OCI-LY7 (cell line): ENCODE data around the gene EVI5L.

ENCODE experiments used
- EZH2phosphoT487 ChIP-seq: fragments of 200-600 bp; sonication (generic); IDR thresholded peaks from 2 replicates; pipeline ENCODE4 v1.6.1; 2018; ENCODE audit warnings: low read depth, borderline replicate concordance, mild to moderate bottlenecking, mixed run types, antibody characterized with exemption, low read length, moderate library complexity, mixed read lengths
- TF ChIP-seq, protein P1 (sequence below): fragments of 200-600 bp; sonication (generic); conservative IDR thresholded peaks from 2 replicates; pipeline ENCODE4 v1.5.1; 2014; ENCODE audit warnings: mild to moderate bottlenecking, antibody characterized with exemption, low read length, moderate library complexity, mixed read lengths

DNA sequence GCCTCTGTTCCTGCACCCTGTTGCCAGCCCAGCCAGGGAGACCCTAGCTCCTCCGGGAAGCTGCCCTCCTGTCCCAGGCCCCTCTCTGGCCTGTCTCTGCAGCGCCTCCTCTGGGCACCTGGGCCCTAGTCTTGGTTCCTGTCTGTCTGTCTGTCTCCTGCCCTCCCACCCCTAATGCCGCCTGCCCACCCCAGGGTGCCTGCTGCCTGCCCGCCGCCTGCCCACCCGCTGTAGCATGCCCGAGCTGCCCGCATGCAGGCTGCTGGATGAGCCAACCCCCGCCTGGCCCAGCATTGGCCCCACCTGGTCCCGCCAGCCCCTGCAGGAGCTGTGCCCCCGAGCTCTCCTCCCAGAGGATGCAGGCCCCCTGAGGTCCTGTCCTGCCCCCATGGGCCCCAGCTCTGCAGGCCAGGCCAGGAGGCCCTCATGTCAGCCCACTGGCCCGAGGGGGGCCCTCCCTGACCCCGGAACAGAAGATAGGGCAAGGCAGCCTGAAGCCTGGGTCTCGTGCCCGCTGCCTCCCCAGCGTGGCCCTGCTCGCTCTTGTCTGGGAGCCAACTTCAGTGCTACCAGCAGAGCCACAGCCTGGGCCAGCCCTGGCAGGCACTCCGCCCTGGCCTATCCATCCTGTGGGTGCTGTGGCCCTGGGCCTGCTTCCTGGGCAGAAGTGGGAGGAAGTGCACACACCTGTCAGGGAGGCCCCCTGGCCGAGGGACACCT, 78.9 kb downstream of the EVI5L start:
- TF ChIP-seq, protein P1, sequence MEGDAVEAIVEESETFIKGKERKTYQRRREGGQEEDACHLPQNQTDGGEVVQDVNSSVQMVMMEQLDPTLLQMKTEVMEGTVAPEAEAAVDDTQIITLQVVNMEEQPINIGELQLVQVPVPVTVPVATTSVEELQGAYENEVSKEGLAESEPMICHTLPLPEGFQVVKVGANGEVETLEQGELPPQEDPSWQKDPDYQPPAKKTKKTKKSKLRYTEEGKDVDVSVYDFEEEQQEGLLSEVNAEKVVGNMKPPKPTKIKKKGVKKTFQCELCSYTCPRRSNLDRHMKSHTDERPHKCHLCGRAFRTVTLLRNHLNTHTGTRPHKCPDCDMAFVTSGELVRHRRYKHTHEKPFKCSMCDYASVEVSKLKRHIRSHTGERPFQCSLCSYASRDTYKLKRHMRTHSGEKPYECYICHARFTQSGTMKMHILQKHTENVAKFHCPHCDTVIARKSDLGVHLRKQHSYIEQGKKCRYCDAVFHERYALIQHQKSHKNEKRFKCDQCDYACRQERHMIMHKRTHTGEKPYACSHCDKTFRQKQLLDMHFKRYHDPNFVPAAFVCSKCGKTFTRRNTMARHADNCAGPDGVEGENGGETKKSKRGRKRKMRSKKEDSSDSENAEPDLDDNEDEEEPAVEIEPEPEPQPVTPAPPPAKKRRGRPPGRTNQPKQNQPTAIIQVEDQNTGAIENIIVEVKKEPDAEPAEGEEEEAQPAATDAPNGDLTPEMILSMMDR: no peak
- no peak for TF ChIP-seq EZH2phosphoT487
